Smooth muscle cell (in vitro differentiated cells): ENCODE data around the gene MYZAP. TPM values are rescaled to one million over a fixed set of nuclear protein-coding genes. Genes with fewer than 3 reads are reported as not detected.

ENCODE experiments used
- DNase-seq: peaks from one replicate; lab custom pipeline; 2025; ENCODE audit not compliant: unreplicated experiment; lab: John Stamatoyannopoulos, UW
- H2AFZ ChIP-seq: fragments of 200-600 bp; sonication (generic); 2 replicates; pipeline ENCODE4 v1.6.0; 2016; ENCODE audit warnings: antibody characterized with exemption, low read depth, mild to moderate bottlenecking
- H3F3A ChIP-seq: fragments of 200-600 bp; sonication (generic); 2 replicates; pipeline ENCODE4 v1.6.0; 2017; ENCODE audit warnings: antibody characterized with exemption, low read depth
- H3K27ac ChIP-seq: fragments of 200-600 bp; sonication (generic); 2 replicates; pipeline ENCODE4 v1.5.1; 2016; ENCODE audit warnings: low read depth, mild to moderate bottlenecking
- H3K27me3 ChIP-seq: fragments of 200-600 bp; sonication (generic); 2 replicates; pipeline ENCODE4 v1.6.1; 2016; ENCODE audit warnings: low read depth, mild to moderate bottlenecking
- H3K36me3 ChIP-seq: fragments of 200-600 bp; sonication (generic); 2 replicates; pipeline ENCODE4 v1.5.1; 2016; ENCODE audit warnings: low read depth
- H3K4me1 ChIP-seq: fragments of 200-600 bp; sonication (generic); 2 replicates; pipeline ENCODE4 v1.5.1; 2016; ENCODE audit warnings: low read depth
- H3K4me2 ChIP-seq: fragments of 200-600 bp; sonication (generic); 2 replicates; pipeline ENCODE4 v1.6.0; 2016; ENCODE audit warnings: mild to moderate bottlenecking
- H3K4me3 ChIP-seq: fragments of 200-600 bp; sonication (generic); 2 replicates; pipeline ENCODE4 v1.5.1; 2016; ENCODE audit warnings: mild to moderate bottlenecking
- H3K79me2 ChIP-seq: fragments of 200-600 bp; sonication (generic); 2 replicates; pipeline ENCODE4 v1.6.0; 2016; ENCODE audit warnings: low read depth, mild to moderate bottlenecking
- H3K9ac ChIP-seq: fragments of 200-600 bp; sonication (generic); 2 replicates; pipeline ENCODE4 v1.6.0; 2016; ENCODE audit warnings: low read depth
- H3K9me3 ChIP-seq: fragments of 200-600 bp; sonication (generic); replicated peaks from 2 replicates; pipeline ENCODE4 v1.5.1; 2016; ENCODE audit warnings: low read depth
- H4K20me1 ChIP-seq: fragments of 200-600 bp; sonication (generic); 2 replicates; pipeline ENCODE4 v1.6.0; 2016; ENCODE audit warnings: low read depth
- WGBS: methylation state at CpG from one replicate; pipeline ENCODE4 v1.1.7; 2016; ENCODE audit warnings: low lambda C conversion rate; 5-methylcytosine and 5-hydroxymethylcytosine counted together
- polyA plus RNA-seq: library from polyadenylated mRNA; unstranded; fragments of >200 nt; fragmentation: Nextera tagmentation; extraction: Ambion mirVana; gene quantifications from 2 replicates; pipeline ENCODE4 v1.2.1, GENCODE V29; 2016
- total RNA-seq: library from RNA; depleted of rRNA; stranded (reverse); fragments of >200 nt; gene quantifications from 2 replicates; pipeline ENCODE4 v1.2.3, GENCODE V29; 2014
- TF ChIP-seq, protein P1 (sequence below): fragments of 200-600 bp; sonication (generic); IDR thresholded peaks from 2 replicates; pipeline ENCODE4 v1.5.1; 2017; ENCODE audit warnings: borderline replicate concordance, mild to moderate bottlenecking, antibody characterized with exemption; ENCODE audit not compliant: insufficient read depth, poor library complexity, severe bottlenecking

Gene MYZAP
- total and polyA plus RNA-seq, 2 experiments from 2014 or later = 0.09 to 0.65 TPM

DNA sequence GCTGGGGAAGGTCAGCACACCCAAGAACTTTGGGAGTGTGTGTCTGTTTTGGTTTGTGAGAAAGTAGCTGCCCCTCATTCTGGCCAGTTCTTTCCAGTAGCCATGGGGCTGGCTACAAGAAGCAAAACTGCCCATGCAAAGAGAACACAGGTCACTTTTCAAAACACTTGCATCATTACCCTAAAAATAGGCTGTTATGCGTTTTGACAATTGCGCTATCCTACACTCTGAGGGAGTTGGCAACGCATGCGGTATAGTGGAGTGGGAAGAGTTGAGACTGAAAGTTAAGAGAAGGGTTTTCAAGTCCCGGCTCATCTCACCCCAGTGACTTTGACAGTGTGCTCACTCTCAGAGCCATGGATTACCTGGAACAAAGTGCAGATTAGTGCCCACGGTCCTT is 41.8 kb upstream of the MYZAP start:
- Histone ChIP-seq H3K36me3 (no peaks in the 10 kb centered on the region), H3K27ac (no peak overlapping the region), H4K20me1 (no peaks in the 10 kb centered on the region), H3F3A (no peaks in the 10 kb centered on the region), H3K9me3 (no peaks in the 10 kb centered on the region), H2AFZ (no peak overlapping the region), H3K4me1 (peaks cover 21% of the 10 kb centered on the region), H3K4me3 (no peak overlapping the region), H3K4me2 (no peak overlapping the region), H3K9ac (no peak overlapping the region), H3K27me3 (no peaks in the 10 kb centered on the region), H3K79me2 (no peaks in the 10 kb centered on the region)
- TF ChIP-seq, protein P1, sequence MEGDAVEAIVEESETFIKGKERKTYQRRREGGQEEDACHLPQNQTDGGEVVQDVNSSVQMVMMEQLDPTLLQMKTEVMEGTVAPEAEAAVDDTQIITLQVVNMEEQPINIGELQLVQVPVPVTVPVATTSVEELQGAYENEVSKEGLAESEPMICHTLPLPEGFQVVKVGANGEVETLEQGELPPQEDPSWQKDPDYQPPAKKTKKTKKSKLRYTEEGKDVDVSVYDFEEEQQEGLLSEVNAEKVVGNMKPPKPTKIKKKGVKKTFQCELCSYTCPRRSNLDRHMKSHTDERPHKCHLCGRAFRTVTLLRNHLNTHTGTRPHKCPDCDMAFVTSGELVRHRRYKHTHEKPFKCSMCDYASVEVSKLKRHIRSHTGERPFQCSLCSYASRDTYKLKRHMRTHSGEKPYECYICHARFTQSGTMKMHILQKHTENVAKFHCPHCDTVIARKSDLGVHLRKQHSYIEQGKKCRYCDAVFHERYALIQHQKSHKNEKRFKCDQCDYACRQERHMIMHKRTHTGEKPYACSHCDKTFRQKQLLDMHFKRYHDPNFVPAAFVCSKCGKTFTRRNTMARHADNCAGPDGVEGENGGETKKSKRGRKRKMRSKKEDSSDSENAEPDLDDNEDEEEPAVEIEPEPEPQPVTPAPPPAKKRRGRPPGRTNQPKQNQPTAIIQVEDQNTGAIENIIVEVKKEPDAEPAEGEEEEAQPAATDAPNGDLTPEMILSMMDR = no peak
- WGBS = 92% methylated on average over 6 of the region's 6 CpGs
- DNase-seq = no peak

DNA sequence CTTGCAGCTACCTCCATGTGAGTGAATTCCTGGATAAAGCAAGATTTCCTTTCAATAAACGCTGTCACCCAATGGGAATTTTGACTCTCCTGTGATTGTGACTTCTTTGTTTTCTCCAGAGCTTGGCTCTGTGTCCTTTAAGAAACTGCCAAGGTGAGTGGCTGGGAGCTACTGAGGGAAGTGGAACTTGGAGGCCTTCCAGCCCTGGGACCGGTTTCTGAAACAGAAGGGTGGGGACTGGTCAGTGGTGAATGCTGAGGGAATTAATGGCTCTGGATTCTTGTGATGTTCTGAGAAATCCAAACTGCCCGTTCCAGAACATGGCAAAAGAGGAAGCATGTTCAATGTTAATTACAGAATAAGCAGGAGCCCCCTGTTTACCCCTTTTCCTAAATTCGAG is 41.1 kb upstream of the MYZAP start:
- Histone ChIP-seq H3F3A (peaks cover 3% of the 10 kb centered on the region), H3K4me2 (no peak overlapping the region), H3K9me3 (no peaks in the 10 kb centered on the region), H3K9ac (no peak overlapping the region), H3K4me3 (no peak overlapping the region), H3K36me3 (no peaks in the 10 kb centered on the region), H4K20me1 (no peaks in the 10 kb centered on the region), H3K27me3 (no peaks in the 10 kb centered on the region), H3K79me2 (no peaks in the 10 kb centered on the region), H3K27ac (no peak overlapping the region), H2AFZ (no peak overlapping the region), H3K4me1 (peaks cover 28% of the 10 kb centered on the region)
- 91% methylated on average over 4 of the region's 4 CpGs for WGBS
- TF ChIP-seq, protein P1 = no peak
- DNase-seq = no peak

DNA sequence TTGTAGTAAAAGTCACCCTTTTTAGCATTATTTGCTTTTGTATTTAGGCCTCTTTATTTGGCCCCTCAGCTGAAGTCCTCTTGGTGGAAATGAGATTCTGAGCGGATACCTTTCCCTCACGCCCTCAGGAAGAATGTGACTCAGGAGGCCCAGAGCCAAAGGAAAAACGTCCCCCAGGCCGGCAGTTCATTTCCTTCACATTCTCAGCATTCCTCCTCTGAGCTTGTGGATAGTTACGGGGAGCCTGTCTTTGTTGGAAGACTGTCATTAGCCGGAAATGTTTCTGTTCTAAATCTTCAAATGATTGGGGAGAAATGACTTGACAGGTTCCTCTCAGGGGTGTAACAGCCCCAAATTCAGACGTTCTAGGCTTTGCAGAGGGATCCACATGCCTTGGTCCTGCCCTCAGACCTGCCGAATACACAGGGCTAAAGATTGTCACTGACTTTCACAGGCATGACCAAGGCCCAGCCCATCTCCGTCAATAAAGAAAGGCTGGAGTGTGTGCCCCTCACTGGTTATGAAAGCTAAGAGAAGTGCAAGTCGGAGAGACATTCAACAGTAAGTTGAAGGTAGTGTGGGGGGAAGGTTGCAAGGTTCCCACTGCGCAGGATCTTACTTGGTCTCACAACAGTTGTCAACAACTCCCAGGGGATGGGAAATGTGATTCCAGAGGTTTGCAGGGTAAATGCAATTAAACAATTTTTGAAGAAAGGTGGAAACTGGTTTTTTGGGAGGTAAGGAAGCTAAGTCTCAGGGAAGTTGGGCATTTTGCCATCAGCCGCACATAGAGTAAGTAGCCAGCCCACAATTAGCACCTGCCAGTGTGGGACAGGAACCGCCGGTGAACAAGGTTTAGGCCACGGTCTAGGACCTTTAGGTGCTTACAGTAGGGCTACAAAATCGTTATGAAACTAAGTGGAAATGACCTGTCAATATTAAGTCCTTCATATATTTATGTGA is 39.7 kb upstream of the MYZAP start:
- Histone ChIP-seq H3K4me3 (no peak overlapping the region), H3K36me3 (no peaks in the 10 kb centered on the region), H3K9me3 (no peaks in the 10 kb centered on the region), H3K27me3 (no peaks in the 10 kb centered on the region), H3K4me1 (peaks cover 29% of the 10 kb centered on the region), H3K9ac (no peak overlapping the region), H3K27ac (peak overlapping the region; percentile 31), H2AFZ (no peak overlapping the region), H3K79me2 (no peaks in the 10 kb centered on the region), H3K4me2 (peak overlapping the region; percentile 7), H4K20me1 (no peaks in the 10 kb centered on the region), H3F3A (peaks cover 8% of the 10 kb centered on the region)
- TF ChIP-seq, protein P1 = no peak
- 54% methylated on average over 16 of the region's 16 CpGs for WGBS
- DNase-seq = no peak
